HepG2 (cell line): ENCODE data around the gene GPER1. TPM values are rescaled to one million over a fixed set of nuclear protein-coding genes. Genes with fewer than 3 reads are reported as not detected.

Source experiments
- ATAC-seq: fragments of 200-7000 bp; cut with Tn5 transposase; 3 replicates; pipeline ENCODE4 v1.9.1; 2020; ENCODE audit warnings: mild to moderate bottlenecking, moderate library complexity
- BruUV-seq: library from RNA; stranded (reverse); fragments of 400-500 nt; replicated peaks from 2 replicates; lab custom pipeline; 2021; lab: Mats Ljungman, UMichigan
- CTCF ChIA-PET: fragments of 300-600 bp; formaldehyde crosslinking; extraction: SDS; loops from one replicate; lab custom pipeline; 2021; ENCODE audit warnings: low total read pairs, inconsistent platforms, low intra/inter-chr PET ratio; lab: Yijun Ruan, JAX
- POLR2A ChIA-PET: fragments of 350-600 bp; sonication (Branson Sonifier 250); formaldehyde crosslinking; loops from one replicate; lab custom pipeline; 2020; ENCODE audit warnings: antibody characterized with exemption, inconsistent platforms; lab: Yijun Ruan, JAX
- DNase-seq: peaks from one replicate; pipeline ENCODE4 v3.0.0-alpha.2; 2015; ENCODE audit warnings: low spot score
- FAIRE-seq: peaks from 3 replicates; lab custom pipeline; 2011; peaks lifted over from hg19 to GRCh38; lab: Jason Lieb, UNC
- H2AFZ ChIP-seq: one replicate; pipeline ENCODE4 v1.6.1; 2011; ENCODE audit warnings: low read length, inconsistent platforms
- H3K27ac ChIP-seq: fragments of 300-600 bp; 3 replicates; pipeline ENCODE4 v1.8.0; 2011; ENCODE audit warnings: mixed run types, mild to moderate bottlenecking, mixed read lengths, low read length, inconsistent platforms; ENCODE audit not compliant: insufficient read depth; ENCODE audit errors: extremely low read length
- H3K27me3 ChIP-seq, 2 experiments: fragments of 200-600 bp in 1 of 2; 2 replicates in 1 of 2; 3 replicates in 1 of 2; pipeline versions ENCODE4 v1.6.0 to v1.8.0; 2011; ENCODE audit warnings: low read length in 2 of 2, mild to moderate bottlenecking in 2 of 2, moderate library complexity in 2 of 2, inconsistent platforms in 1 of 2; ENCODE audit not compliant: insufficient read depth in 2 of 2, control insufficient read depth in 1 of 2
- H3K36me3 ChIP-seq, 2 experiments: fragments of 200-600 bp in 1 of 2; replicated peaks in 1 of 2; 2 replicates in 1 of 2; 3 replicates in 1 of 2; pipeline versions ENCODE4 v1.5.1 to v1.8.0; 2011; ENCODE audit warnings: low read length in 2 of 2, inconsistent platforms in 1 of 2; ENCODE audit not compliant: insufficient read depth in 2 of 2, control insufficient read depth in 1 of 2
- H3K4me1 ChIP-seq: 2 replicates; pipeline ENCODE4 v1.5.1; 2012; ENCODE audit warnings: low read length, inconsistent platforms; ENCODE audit not compliant: insufficient read depth
- H3K4me2 ChIP-seq: 2 replicates; pipeline ENCODE4 v1.6.0; 2011; ENCODE audit warnings: low read depth, low read length, inconsistent platforms
- H3K4me3 ChIP-seq, 3 experiments: fragments of 200-600 bp in 1 of 3; sonication (generic), shearing (Covaris generic) in 1 of 3; replicated peaks in 1 of 3; 2 replicates each; pipeline ENCODE4 v1.5.1; 2011 to 2016; ENCODE audit warnings: low read length in 3 of 3, inconsistent platforms in 2 of 3, low read depth in 2 of 3, mild to moderate bottlenecking in 2 of 3, control low read depth in 1 of 3, mixed read lengths in 1 of 3; ENCODE audit not compliant: insufficient read depth in 1 of 3
- H3K79me2 ChIP-seq: one replicate; pipeline ENCODE4 v1.6.1; 2011; ENCODE audit warnings: low read length, inconsistent platforms; ENCODE audit not compliant: insufficient read depth
- H3K9ac ChIP-seq: 2 replicates; pipeline ENCODE4 v1.6.0; 2011; ENCODE audit warnings: mild to moderate bottlenecking, low read depth, low read length, inconsistent platforms; ENCODE audit not compliant: insufficient read depth
- H3K9me3 ChIP-seq: 2 replicates; pipeline ENCODE4 v1.5.1; 2012; ENCODE audit warnings: mild to moderate bottlenecking, low read length
- H4K20me1 ChIP-seq: 2 replicates; pipeline ENCODE4 v1.6.0; 2011; ENCODE audit warnings: inconsistent platforms, mild to moderate bottlenecking, low read length, moderate library complexity; ENCODE audit not compliant: insufficient read depth
- ASH2L ChIP-seq: fragments of 300-600, 200-600 bp; sonication (generic); IDR thresholded peaks from 2 replicates; pipeline ENCODE4 v1.7.0; 2017; ENCODE audit warnings: low read depth, mild to moderate bottlenecking, moderate library complexity, mixed read lengths, low read length; ENCODE audit not compliant: insufficient read length
- CEBPZ ChIP-seq: IDR thresholded peaks from 2 replicates; pipeline ENCODE4 v1.6.1; 2012; ENCODE audit warnings: low read length, improper control_type of control experiment
- EP300 ChIP-seq, 3 experiments: sonication (generic) in 1 of 3; formaldehyde crosslinking in 1 of 3; IDR thresholded peaks; 2 replicates each; pipeline versions ENCODE4 v1.5.1 to v1.6.1; 2011 to 2020; ENCODE audit warnings: low read depth in 2 of 3, low read length in 2 of 3, borderline replicate concordance in 1 of 3, improper control_type of control experiment in 1 of 3, mild to moderate bottlenecking in 1 of 3, missing genetic modification reagents in 1 of 3, moderate library complexity in 1 of 3
- HIC2 ChIP-seq: sonication (generic); formaldehyde crosslinking; IDR thresholded peaks from 2 replicates; pipeline ENCODE4 v1.9.0; 2022; ENCODE audit warnings: low read depth, missing genetic modification reagents
- KDM5B ChIP-seq: sonication (generic); formaldehyde crosslinking; IDR thresholded peaks from 2 replicates; pipeline ENCODE4 v1.4.0; 2020; ENCODE audit warnings: missing genetic modification reagents, mild to moderate bottlenecking, borderline replicate concordance
- SMAD3 ChIP-seq: sonication (generic); formaldehyde crosslinking; IDR thresholded peaks from 2 replicates; pipeline ENCODE4 v1.4.0; 2020; ENCODE audit warnings: missing genetic modification reagents
- SNAI1 ChIP-seq: sonication (generic); formaldehyde crosslinking; IDR thresholded peaks from 2 replicates; pipeline ENCODE4 v1.5.0; 2020; ENCODE audit warnings: mild to moderate bottlenecking, missing genetic modification reagents, borderline replicate concordance
- SP140L ChIP-seq: sonication (generic); formaldehyde crosslinking; IDR thresholded peaks from 2 replicates; pipeline ENCODE4 v1.4.0; 2020; ENCODE audit warnings: missing genetic modification reagents, borderline replicate concordance
- ZNF383 ChIP-seq: sonication (generic); formaldehyde crosslinking; IDR thresholded peaks from 2 replicates; pipeline ENCODE4 v1.4.0; 2020; ENCODE audit warnings: missing genetic modification reagents, mild to moderate bottlenecking, borderline replicate concordance
- ZNF564 ChIP-seq: sonication (generic); formaldehyde crosslinking; IDR thresholded peaks from 2 replicates; pipeline ENCODE4 v1.8.1; 2023; ENCODE audit warnings: mild to moderate bottlenecking, missing genetic modification reagents
- ZNF619 ChIP-seq: sonication (generic); formaldehyde crosslinking; IDR thresholded peaks from 2 replicates; pipeline ENCODE4 v1.4.0; 2020; ENCODE audit warnings: mild to moderate bottlenecking, missing genetic modification reagents
- ZNF678 ChIP-seq: sonication (generic); formaldehyde crosslinking; IDR thresholded peaks from 2 replicates; pipeline ENCODE4 v1.4.0; 2020; ENCODE audit warnings: mild to moderate bottlenecking, missing genetic modification reagents
- ZNF703 ChIP-seq: sonication (generic); formaldehyde crosslinking; IDR thresholded peaks from 2 replicates; pipeline ENCODE4 v1.5.1; 2020; ENCODE audit warnings: missing genetic modification reagents, mild to moderate bottlenecking, moderate library complexity, borderline replicate concordance
- ZNF839 ChIP-seq: sonication (generic); formaldehyde crosslinking; IDR thresholded peaks from 2 replicates; pipeline ENCODE4 v1.4.0; 2020; ENCODE audit warnings: missing genetic modification reagents, mild to moderate bottlenecking, borderline replicate concordance
- WGBS: methylation state at CpG from one replicate; pipeline ENCODE4 v1.1.6; 2017; ENCODE audit warnings: low lambda C conversion rate; 5-methylcytosine and 5-hydroxymethylcytosine counted together
- in situ Hi-C: cut with HindIII; loops from 2 replicates; pipeline ENCODE4 v1.10.0; 2017; ENCODE audit warnings: low pct_unique_long_range_greater_than_20kb; ENCODE audit not compliant: extremely low pct_ligation_motif_present
- intact Hi-C: fragments of 100-400 bp; cut with micrococcal nuclease; formaldehyde crosslinking; loops from one replicate; pipeline ENCODE4 v1.10.0; 2022; ENCODE audit not compliant: unreplicated experiment
- polyA plus RNA-seq, 8 experiments: library from polyadenylated mRNA; depleted of rRNA in 3 of 8; stranded (reverse) in 7 of 8; unstranded in 1 of 8; fragments of >200 nt; fragmentation: Illumina TruSeq in 4 of 8; extraction: Trizol in 4 of 8; gene quantifications; 2 replicates each; pipeline versions ENCODE4 v1.2.1 to v1.2.3, GENCODE V29; 2011 to 2016; ENCODE audit warnings: low read depth in 4 of 8, missing spikeins in 1 of 8, mixed read lengths in 1 of 8; ENCODE audit not compliant: insufficient read depth in 1 of 8
- total RNA-seq, 5 experiments: library from RNA; depleted of rRNA; stranded (reverse); fragments of >200 nt; fragmentation: Illumina TruSeq; extraction: Trizol; gene quantifications; 2 replicates each; pipeline ENCODE4 v1.2.3, GENCODE V29; 2016; ENCODE audit warnings: low read depth in 1 of 5
- TF ChIP-seq, protein P1 (sequence below): sonication (generic); formaldehyde crosslinking; IDR thresholded peaks from 2 replicates; pipeline ENCODE4 v1.8.0; 2022; ENCODE audit warnings: missing genetic modification reagents, mild to moderate bottlenecking, moderate library complexity, borderline replicate concordance

The GPER1 gene
- total and polyA plus RNA-seq, 2 of the 13 experiments (the other 11 are each of a cell fraction or from before 2014, with no cell fraction given) = 12.7 to 19.7 TPM

GRCh38 chr7:1087465-1087814 lies 473 bp upstream of the GPER1 start:
- POLR2A ChIA-PET = interaction anchor here (0.8 to 3.9 kb wide), 10 partner anchors 8 to 110 kb away, joined by 3 to 24 read pairs (median 4); partner anchors contain the start of gene ZFAND2A
- CTCF ChIA-PET = interaction anchor here (1.4 to 1.9 kb wide), 5 partner anchors 36 to 96 kb away, joined by 8 to 15 read pairs (median 10); no protein-coding TSS in a partner anchor
- H3K36me3 ChIP-seq = peaks cover 11 to 26% of the 10 kb centered on the region in 2 experiments; a peak in 4 of 5 replicates
- no peak for DNase-seq
- peak overlapping the region; percentile 66 to 79 (median 77) for H3K4me3 ChIP-seq
- peaks cover 29% of the 10 kb centered on the region for H3K79me2 ChIP-seq
- intact Hi-C loops = loop anchor here (1.0 to 5.0 kb wide), 3 partner anchors 36 to 90 kb away; no protein-coding TSS in a partner anchor
- H3K27me3 ChIP-seq = no peaks in the 10 kb centered on the region
- H2AFZ ChIP-seq = no peak overlapping the region
- H3K9me3 ChIP-seq = no peaks in the 10 kb centered on the region
- in situ Hi-C loops = loop anchor here (5.0 kb wide), 1 partner anchor 75 kb away; the partner anchor contains the start of gene ZFAND2A
- no peaks in the 10 kb centered on the region for H4K20me1 ChIP-seq
- TSS peak; percentile 62 for BruUV-seq
- H3K9ac ChIP-seq = peak overlapping the region; percentile 83
- peaks cover 56% of the 10 kb centered on the region for H3K4me1 ChIP-seq
- H3K27ac ChIP-seq = peak overlapping the region; percentile 74
- peak; percentile 15 for ATAC-seq
- FAIRE-seq = peak; percentile 63
- H3K4me2 ChIP-seq = peak overlapping the region; percentile 83
- 7% methylated on average over 6 of the region's 6 CpGs for WGBS
- TF ChIP-seq ZNF564 (CRISPR knock-in tag) = no peak
- no peak for TF ChIP-seq ZNF839 (CRISPR knock-in tag)
- TF ChIP-seq CEBPZ = no peak
- peak; percentile 33; the same call in 1 of the 2 replicates for TF ChIP-seq SNAI1 (CRISPR knock-in tag)
- TF ChIP-seq SP140L (CRISPR knock-in tag) = no peak; the same call in 1 of the 2 replicates
- no peak for TF ChIP-seq SMAD3
- TF ChIP-seq HIC2 (CRISPR knock-in tag) = no peak
- no peak for TF ChIP-seq EP300 (IDR thresholded peaks at IDR 0.05; ENCODE audit: low read depth in 2 of 2, low read length in 2 of 2)
- TF ChIP-seq EP300 (CRISPR knock-in tag; IDR thresholded peaks at IDR 0.05; ENCODE audit: borderline replicate concordance) = no peak
- TF ChIP-seq ZNF383 (CRISPR knock-in tag) = no peak
- TF ChIP-seq, protein P1, sequence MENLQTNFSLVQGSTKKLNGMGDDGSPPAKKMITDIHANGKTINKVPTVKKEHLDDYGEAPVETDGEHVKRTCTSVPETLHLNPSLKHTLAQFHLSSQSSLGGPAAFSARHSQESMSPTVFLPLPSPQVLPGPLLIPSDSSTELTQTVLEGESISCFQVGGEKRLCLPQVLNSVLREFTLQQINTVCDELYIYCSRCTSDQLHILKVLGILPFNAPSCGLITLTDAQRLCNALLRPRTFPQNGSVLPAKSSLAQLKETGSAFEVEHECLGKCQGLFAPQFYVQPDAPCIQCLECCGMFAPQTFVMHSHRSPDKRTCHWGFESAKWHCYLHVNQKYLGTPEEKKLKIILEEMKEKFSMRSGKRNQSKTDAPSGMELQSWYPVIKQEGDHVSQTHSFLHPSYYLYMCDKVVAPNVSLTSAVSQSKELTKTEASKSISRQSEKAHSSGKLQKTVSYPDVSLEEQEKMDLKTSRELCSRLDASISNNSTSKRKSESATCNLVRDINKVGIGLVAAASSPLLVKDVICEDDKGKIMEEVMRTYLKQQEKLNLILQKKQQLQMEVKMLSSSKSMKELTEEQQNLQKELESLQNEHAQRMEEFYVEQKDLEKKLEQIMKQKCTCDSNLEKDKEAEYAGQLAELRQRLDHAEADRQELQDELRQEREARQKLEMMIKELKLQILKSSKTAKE (CRISPR knock-in tag) = no peak
- TF ChIP-seq KDM5B (CRISPR knock-in tag) = peak; percentile 9; the same call in 1 of the 2 replicates
- no peak for TF ChIP-seq ZNF678 (CRISPR knock-in tag)
- TF ChIP-seq ZNF703 (CRISPR knock-in tag) = no peak
- TF ChIP-seq ZNF619 (CRISPR knock-in tag) = no peak
- peak; percentile 2 for TF ChIP-seq ASH2L
